Astrocyte (in vitro differentiated cells and primary cell): ENCODE data around the gene RFTN1. TPM values are rescaled to one million over a fixed set of nuclear protein-coding genes. Genes with fewer than 3 reads are reported as not detected.

Experiments used
- DNase-seq: peaks from one replicate; pipeline ENCODE4 v3.0.0-alpha.2; 2010; ENCODE audit warnings: low read depth
- FAIRE-seq: peaks from 2 replicates; lab custom pipeline; 2011; peaks lifted over from hg19 to GRCh38; lab: Jason Lieb, UNC
- H2AFZ ChIP-seq: 2 replicates; pipeline ENCODE4 v1.6.0; 2012; ENCODE audit warnings: low read depth, low read length, inconsistent platforms
- H3K27ac ChIP-seq: 2 replicates; pipeline ENCODE4 v1.5.1; 2011; ENCODE audit warnings: low read depth, low read length, inconsistent platforms
- H3K27me3 ChIP-seq: 2 replicates; pipeline ENCODE4 v1.6.0; 2011; ENCODE audit warnings: low read length, inconsistent platforms; ENCODE audit not compliant: insufficient read depth
- H3K36me3 ChIP-seq: 2 replicates; pipeline ENCODE4 v1.5.1; 2011; ENCODE audit warnings: low read length, inconsistent platforms; ENCODE audit not compliant: insufficient read depth
- H3K4me1 ChIP-seq: 2 replicates; pipeline ENCODE4 v1.5.1; 2011; ENCODE audit warnings: low read length, inconsistent platforms; ENCODE audit not compliant: insufficient read depth
- H3K4me2 ChIP-seq: 2 replicates; pipeline ENCODE4 v1.6.0; 2012; ENCODE audit warnings: low read length, inconsistent platforms
- H3K4me3 ChIP-seq: 2 replicates; pipeline ENCODE4 v1.5.1; 2011; ENCODE audit warnings: low read depth, mild to moderate bottlenecking, low read length, inconsistent platforms; ENCODE audit not compliant: insufficient read depth
- H3K79me2 ChIP-seq: 2 replicates; pipeline ENCODE4 v1.6.0; 2012; ENCODE audit warnings: mild to moderate bottlenecking, low read length, inconsistent platforms; ENCODE audit not compliant: insufficient read depth
- H3K9ac ChIP-seq: 2 replicates; pipeline ENCODE4 v1.6.0; 2012; ENCODE audit warnings: mild to moderate bottlenecking, low read length, inconsistent platforms
- H3K9me3 ChIP-seq: 2 replicates; pipeline ENCODE4 v1.5.1; 2012; ENCODE audit warnings: low read depth, mild to moderate bottlenecking, low read length, inconsistent platforms; ENCODE audit not compliant: insufficient read depth
- H4K20me1 ChIP-seq: 2 replicates; pipeline ENCODE4 v1.6.0; 2012; ENCODE audit warnings: low read length, inconsistent platforms; ENCODE audit not compliant: insufficient read depth
- H3K27ac Mint-ChIP-seq: one replicate; pipeline ENCODE4 v1.8.0; 2021; ENCODE audit warnings: mild to moderate bottlenecking, mixed read lengths; ENCODE audit not compliant: unreplicated experiment
- H3K27me3 Mint-ChIP-seq: one replicate; pipeline ENCODE4 v1.8.0; 2021; ENCODE audit warnings: low read depth, mixed read lengths; ENCODE audit not compliant: unreplicated experiment
- H3K36me3 Mint-ChIP-seq: one replicate; pipeline ENCODE4 v1.8.0; 2021; ENCODE audit warnings: low read depth, mixed read lengths; ENCODE audit not compliant: unreplicated experiment
- H3K4me1 Mint-ChIP-seq: one replicate; pipeline ENCODE4 v1.8.0; 2021; ENCODE audit warnings: low read depth, mixed read lengths; ENCODE audit not compliant: unreplicated experiment
- H3K4me3 Mint-ChIP-seq: one replicate; pipeline ENCODE4 v1.8.0; 2021; ENCODE audit warnings: mild to moderate bottlenecking, moderate library complexity, mixed read lengths; ENCODE audit not compliant: unreplicated experiment
- H3K9me3 Mint-ChIP-seq: one replicate; pipeline ENCODE4 v1.8.0; 2021; ENCODE audit warnings: mild to moderate bottlenecking, mixed read lengths; ENCODE audit not compliant: unreplicated experiment
- CTCF ChIP-seq: IDR thresholded peaks from 2 replicates; pipeline ENCODE4 v1.5.1; 2011; ENCODE audit warnings: low read depth, mild to moderate bottlenecking, inconsistent platforms, low read length, moderate library complexity; ENCODE audit not compliant: insufficient read depth
- EZH2 ChIP-seq: IDR thresholded peaks from 2 replicates; pipeline ENCODE4 v1.6.1; 2012; ENCODE audit warnings: mild to moderate bottlenecking, low read length, inconsistent platforms; ENCODE audit not compliant: insufficient read depth
- total RNA-seq: library from RNA; stranded (reverse); gene quantifications from 2 replicates; pipeline ENCODE4 v1.2.1, GENCODE V29; 2021

RFTN1 gene
- total RNA-seq, 1 donor from 2014 or later, result 49.5 TPM

- Histone ChIP-seq H4K20me1 (peaks cover 8% of the 10 kb centered on the region), H3K4me3 (no peak overlapping the region), H2AFZ (no peak overlapping the region), H3K79me2 (no peaks in the 10 kb centered on the region), H3K9me3 (no peaks in the 10 kb centered on the region), H3K27me3 (no peaks in the 10 kb centered on the region), H3K27ac (no peak overlapping the region), H3K4me1 (no peaks in the 10 kb centered on the region), H3K36me3 (peaks cover 3% of the 10 kb centered on the region), H3K9ac (no peak overlapping the region), H3K4me2 (no peak overlapping the region)
- Mint-ChIP-seq H3K9me3 (peaks cover 2% of the 10 kb centered on the region), H3K27me3 (no peaks in the 10 kb centered on the region), H3K4me3 (no peak overlapping the region), H3K36me3 (peaks cover 10% of the 10 kb centered on the region), H3K4me1 (peaks cover 26% of the 10 kb centered on the region), H3K27ac (peak overlapping the region; percentile 34)
- no peak for TF ChIP-seq EZH2
- no peak for TF ChIP-seq CTCF
- peak; percentile 47 for DNase-seq
- FAIRE-seq, result no peak
Observed at GRCh38 chr3:16290827-16291196, 222.7 kb downstream of the RFTN1 start.

GRCh38 chr3:16290007-16290826 lies 223.3 kb downstream of the RFTN1 start:
- H3K4me1 ChIP-seq, result no peaks in the 10 kb centered on the region
- peak overlapping the region; percentile 34 for H3K27ac Mint-ChIP-seq
- H3K9me3 Mint-ChIP-seq, result peaks cover 2% of the 10 kb centered on the region
- H2AFZ ChIP-seq, result no peak overlapping the region
- no peaks in the 10 kb centered on the region for H3K9me3 ChIP-seq
- no peak for DNase-seq
- no peaks in the 10 kb centered on the region for H3K79me2 ChIP-seq
- no peak overlapping the region for H3K4me2 ChIP-seq
- H3K4me3 Mint-ChIP-seq, result no peak overlapping the region
- H4K20me1 ChIP-seq, result peaks cover 8% of the 10 kb centered on the region
- TF ChIP-seq EZH2, result no peak
- peak; percentile 85 for TF ChIP-seq CTCF
- H3K4me1 Mint-ChIP-seq, result peaks cover 21% of the 10 kb centered on the region
- FAIRE-seq, result no peak
- H3K9ac ChIP-seq, result no peak overlapping the region
- H3K36me3 ChIP-seq, result peaks cover 3% of the 10 kb centered on the region
- no peaks in the 10 kb centered on the region for H3K27me3 ChIP-seq
- no peaks in the 10 kb centered on the region for H3K27me3 Mint-ChIP-seq
- H3K27ac ChIP-seq, result no peak overlapping the region
- peaks cover 5% of the 10 kb centered on the region for H3K36me3 Mint-ChIP-seq
- H3K4me3 ChIP-seq, result no peak overlapping the region
